Thyroid gland (tissue), 4 donors: ENCODE results near the gene PARP8.

ENCODE experiments used
- POLR2A ChIP-seq, 2 donors: fragments of 450-650 bp; IDR thresholded peaks; one replicate each; pipeline ENCODE4 v1.6.1; 2017; ENCODE audit warnings: antibody characterized with exemption in 2 of 2, mild to moderate bottlenecking in 2 of 2, moderate library complexity in 1 of 2
- TF ChIP-seq, protein P1 (sequence below), 6 experiments: fragments of 200-600 bp in 3 of 6; fragments of 450-650 bp in 3 of 6; sonication (generic) in 3 of 6; IDR thresholded peaks; one replicate each; pipeline ENCODE4 v1.5.1; 2016 to 2019; ENCODE audit warnings: antibody characterized with exemption in 6 of 6, mild to moderate bottlenecking in 2 of 6, inconsistent platforms in 1 of 6, moderate library complexity in 1 of 6

DNA sequence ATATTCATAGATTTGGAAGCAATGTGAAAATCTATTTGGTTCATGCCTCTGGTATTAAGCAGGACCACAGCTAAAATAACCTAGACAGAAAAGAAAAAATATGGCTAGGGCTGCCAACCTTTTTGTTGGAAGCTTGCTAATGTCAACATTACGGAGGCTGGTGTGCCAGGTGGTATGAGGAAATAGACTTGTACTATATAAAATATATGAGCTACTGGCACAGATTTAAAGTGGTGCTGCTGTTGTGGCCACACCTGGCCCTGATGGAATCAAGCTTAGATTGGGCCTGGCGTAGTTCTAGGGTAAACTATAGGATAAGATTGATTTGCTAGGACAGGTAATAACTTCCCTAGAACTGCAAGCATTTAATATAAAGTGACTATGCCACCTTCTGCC lies 10.6 kb upstream of the PARP8 start:
- TF ChIP-seq, protein P1, sequence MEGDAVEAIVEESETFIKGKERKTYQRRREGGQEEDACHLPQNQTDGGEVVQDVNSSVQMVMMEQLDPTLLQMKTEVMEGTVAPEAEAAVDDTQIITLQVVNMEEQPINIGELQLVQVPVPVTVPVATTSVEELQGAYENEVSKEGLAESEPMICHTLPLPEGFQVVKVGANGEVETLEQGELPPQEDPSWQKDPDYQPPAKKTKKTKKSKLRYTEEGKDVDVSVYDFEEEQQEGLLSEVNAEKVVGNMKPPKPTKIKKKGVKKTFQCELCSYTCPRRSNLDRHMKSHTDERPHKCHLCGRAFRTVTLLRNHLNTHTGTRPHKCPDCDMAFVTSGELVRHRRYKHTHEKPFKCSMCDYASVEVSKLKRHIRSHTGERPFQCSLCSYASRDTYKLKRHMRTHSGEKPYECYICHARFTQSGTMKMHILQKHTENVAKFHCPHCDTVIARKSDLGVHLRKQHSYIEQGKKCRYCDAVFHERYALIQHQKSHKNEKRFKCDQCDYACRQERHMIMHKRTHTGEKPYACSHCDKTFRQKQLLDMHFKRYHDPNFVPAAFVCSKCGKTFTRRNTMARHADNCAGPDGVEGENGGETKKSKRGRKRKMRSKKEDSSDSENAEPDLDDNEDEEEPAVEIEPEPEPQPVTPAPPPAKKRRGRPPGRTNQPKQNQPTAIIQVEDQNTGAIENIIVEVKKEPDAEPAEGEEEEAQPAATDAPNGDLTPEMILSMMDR (IDR thresholded peaks at IDR 0.05) = no peak
- no peak for TF ChIP-seq POLR2A (IDR thresholded peaks at IDR 0.05)
